H9 (cell line): ENCODE data around the gene HIPK3. TPM values are rescaled to one million over a fixed set of nuclear protein-coding genes. Genes with fewer than 3 reads are reported as not detected.

Source experiments
- DNase-seq: peaks from one replicate; pipeline ENCODE4 v3.0.0-alpha.2; 2017
- H2AFZ ChIP-seq: one replicate; pipeline ENCODE4 v1.6.1; 2013; ENCODE audit warnings: mild to moderate bottlenecking, low read length, control low read depth, moderate library complexity
- H2AK5ac ChIP-seq: 2 replicates; pipeline ENCODE4 v1.6.1; 2013; ENCODE audit warnings: low read length, control low read depth, mixed read lengths; ENCODE audit not compliant: insufficient read length
- H2BK120ac ChIP-seq: one replicate; pipeline ENCODE4 v1.6.1; 2013; ENCODE audit warnings: low read depth, mild to moderate bottlenecking, low read length, control low read depth, inconsistent platforms; ENCODE audit not compliant: poor library complexity, severe bottlenecking
- H2BK12ac ChIP-seq: 2 replicates; pipeline ENCODE4 v1.6.1; 2013; ENCODE audit warnings: low read length, control low read depth, mixed read lengths, low read depth; ENCODE audit not compliant: insufficient read length
- H2BK15ac ChIP-seq: 2 replicates; pipeline ENCODE4 v1.6.1; 2013; ENCODE audit warnings: low read depth, low read length, control low read depth
- H2BK20ac ChIP-seq: one replicate; pipeline ENCODE4 v1.6.1; 2013; ENCODE audit warnings: low read depth, mild to moderate bottlenecking, low read length, control low read depth, inconsistent platforms; ENCODE audit not compliant: poor library complexity, severe bottlenecking
- H2BK5ac ChIP-seq: 2 replicates; pipeline ENCODE4 v1.6.1; 2013; ENCODE audit warnings: low read length, control low read depth, mixed read lengths; ENCODE audit not compliant: insufficient read length
- H3K14ac ChIP-seq: 2 replicates; pipeline ENCODE4 v1.6.1; 2013; ENCODE audit warnings: low read length, control low read depth; ENCODE audit not compliant: insufficient read depth
- H3K18ac ChIP-seq: 2 replicates; pipeline ENCODE4 v1.6.1; 2013; ENCODE audit warnings: low read depth, mild to moderate bottlenecking, mixed read lengths, low read length, control low read depth; ENCODE audit not compliant: insufficient read length
- H3K23ac ChIP-seq: 2 replicates; pipeline ENCODE4 v1.6.1; 2013; ENCODE audit warnings: low read length, control low read depth, mixed read lengths, low read depth; ENCODE audit not compliant: insufficient read length
- H3K23me2 ChIP-seq: 2 replicates; pipeline ENCODE4 v1.6.1; 2013; ENCODE audit warnings: low read depth, mild to moderate bottlenecking, mixed read lengths, low read length, control low read depth; ENCODE audit not compliant: insufficient read length, poor library complexity, severe bottlenecking
- H3K27ac ChIP-seq: 2 replicates; pipeline ENCODE4 v1.5.1; 2013; ENCODE audit warnings: low read length, control low read depth, mixed read lengths, low read depth; ENCODE audit not compliant: insufficient read length
- H3K27me3 ChIP-seq: 2 replicates; pipeline ENCODE4 v1.6.1; 2013; ENCODE audit warnings: low read length, control low read depth, inconsistent platforms; ENCODE audit not compliant: insufficient read depth
- H3K4ac ChIP-seq: 2 replicates; pipeline ENCODE4 v1.6.1; 2013; ENCODE audit warnings: low read depth, mild to moderate bottlenecking, control low read depth, inconsistent platforms, low read length, moderate library complexity
- H3K4me1 ChIP-seq: 2 replicates; pipeline ENCODE4 v1.6.1; 2013; ENCODE audit warnings: low read length, control low read depth, inconsistent platforms; ENCODE audit not compliant: insufficient read depth
- H3K4me2 ChIP-seq: 2 replicates; pipeline ENCODE4 v1.6.1; 2013; ENCODE audit warnings: low read length, control low read depth, mixed read lengths; ENCODE audit not compliant: insufficient read length, insufficient read depth
- H3K56ac ChIP-seq: 2 replicates; pipeline ENCODE4 v1.6.1; 2013; ENCODE audit warnings: low read depth, mild to moderate bottlenecking, mixed read lengths, low read length, control low read depth; ENCODE audit not compliant: insufficient read length
- H3K79me1 ChIP-seq: 2 replicates; pipeline ENCODE4 v1.6.1; 2013; ENCODE audit warnings: low read depth, mild to moderate bottlenecking, moderate library complexity, low read length, control low read depth, inconsistent platforms; ENCODE audit not compliant: insufficient read depth, poor library complexity, severe bottlenecking
- H3K79me2 ChIP-seq: 2 replicates; pipeline ENCODE4 v1.6.1; 2013; ENCODE audit warnings: low read length, control low read depth, inconsistent platforms; ENCODE audit not compliant: insufficient read depth
- H3K9ac ChIP-seq: 2 replicates; pipeline ENCODE4 v1.6.1; 2013; ENCODE audit warnings: low read length, control low read depth, mixed read lengths; ENCODE audit not compliant: insufficient read length; ENCODE audit errors: extremely low read depth
- H3K9me3 ChIP-seq: one replicate; pipeline ENCODE4 v1.6.1; 2013; ENCODE audit warnings: low read depth, low read length, inconsistent platforms; ENCODE audit not compliant: control insufficient read depth
- H3T11ph ChIP-seq: one replicate; pipeline ENCODE4 v1.6.1; 2013; ENCODE audit warnings: mild to moderate bottlenecking, low read length, control low read depth, inconsistent platforms
- H4K20me1 ChIP-seq: one replicate; pipeline ENCODE4 v1.6.1; 2013; ENCODE audit not compliant: control insufficient read depth, insufficient read length, insufficient read depth
- H4K5ac ChIP-seq: 2 replicates; pipeline ENCODE4 v1.6.1; 2013; ENCODE audit warnings: low read depth, mild to moderate bottlenecking, mixed read lengths, low read length, control low read depth; ENCODE audit not compliant: insufficient read length
- H4K8ac ChIP-seq: replicated peaks from 2 replicates; pipeline ENCODE4 v1.6.1; 2013; ENCODE audit warnings: low read length, control low read depth, mixed read lengths, low read depth; ENCODE audit not compliant: insufficient read length
- H4K91ac ChIP-seq: 2 replicates; pipeline ENCODE4 v1.6.1; 2013; ENCODE audit warnings: low read depth, mild to moderate bottlenecking, moderate library complexity, mixed read lengths, low read length, control low read depth; ENCODE audit not compliant: insufficient read length
- H3K27ac Mint-ChIP-seq, 3 experiments: 2 replicates in 2 of 3; 3 replicates in 1 of 3; pipeline ENCODE4 v1.8.0; 2020 to 2021; ENCODE audit warnings: mixed read lengths in 3 of 3, mild to moderate bottlenecking in 1 of 3, moderate library complexity in 1 of 3
- H3K27me3 Mint-ChIP-seq: 2 replicates; pipeline ENCODE4 v1.8.0; 2021; ENCODE audit warnings: low read depth, mild to moderate bottlenecking, moderate library complexity, mixed read lengths
- H3K36me3 Mint-ChIP-seq, 3 experiments: 2 replicates in 2 of 3; 3 replicates in 1 of 3; pipeline ENCODE4 v1.8.0; 2020 to 2021; ENCODE audit warnings: low read depth in 3 of 3, mixed read lengths in 3 of 3; ENCODE audit not compliant: insufficient read depth in 1 of 3
- H3K4me1 Mint-ChIP-seq, 2 experiments: 2 replicates each; pipeline ENCODE4 v1.8.0; 2020; ENCODE audit warnings: mixed read lengths in 2 of 2
- H3K4me3 Mint-ChIP-seq, 2 experiments: 2 replicates in 1 of 2; 3 replicates in 1 of 2; pipeline ENCODE4 v1.8.0; 2020 to 2021; ENCODE audit warnings: mild to moderate bottlenecking in 2 of 2, mixed read lengths in 2 of 2, moderate library complexity in 1 of 2
- H3K9me3 Mint-ChIP-seq, 2 experiments: 2 replicates in 1 of 2; 3 replicates in 1 of 2; pipeline ENCODE4 v1.8.0; 2020; ENCODE audit warnings: mild to moderate bottlenecking in 2 of 2, mixed read lengths in 2 of 2, moderate library complexity in 1 of 2
- CTCF ChIP-seq: fragments of 200-600 bp; sonication (generic); conservative IDR thresholded peaks from 3 replicates; pipeline ENCODE4 v1.8.0; 2021; ENCODE audit warnings: antibody characterized with exemption, mild to moderate bottlenecking
- WGBS: extraction: QIAGEN DNeasy Blood & Tissue Kit; methylation state at CpG from one replicate; pipeline ENCODE4 v1.1.7; 2013; ENCODE audit warnings: missing lambda C conversion rate, low lambda C conversion rate, mixed read lengths; ENCODE audit not compliant: insufficient read length; ENCODE audit errors: extremely low coverage; 5-methylcytosine and 5-hydroxymethylcytosine counted together
- total RNA-seq: library from RNA; stranded (reverse); gene quantifications from 2 replicates; pipeline ENCODE4 v1.2.1, GENCODE V29; 2021

HIPK3 gene
- total RNA-seq, 1 experiment from 2014 or later, result 23.4 TPM

GRCh38 chr11:33258631-33259205, 1.5 kb downstream of the HIPK3 start:
- Histone ChIP-seq H3K14ac (0 out of 2 replicates have a peak overlapping the region, but pooled peaks have one; percentile 97), H3K18ac (peak overlapping the region; percentile 92), H2BK20ac (no peak overlapping the region), H3K23ac (no peak overlapping the region), H2AFZ (no peak overlapping the region), H4K5ac (no peak overlapping the region), H3K27ac (no peak overlapping the region), H3K27me3 (no peaks in the 10 kb centered on the region), H3K9ac (peak overlapping the region; percentile 54), H4K91ac (no peak overlapping the region), H3K79me2 (peaks cover 15% of the 10 kb centered on the region; the same call in 1 of the 2 replicates), H4K20me1 (no peaks in the 10 kb centered on the region), H3K9me3 (no peaks in the 10 kb centered on the region), H3K4ac (no peak overlapping the region), H4K8ac (no peak overlapping the region), H3K23me2 (peaks cover 8% of the 10 kb centered on the region), H2BK15ac (no peak overlapping the region), H3K79me1 (no peaks in the 10 kb centered on the region), H2AK5ac (no peak overlapping the region), H3K4me2 (peak overlapping the region; percentile 88), H3K4me1 (no peaks in the 10 kb centered on the region), H3T11ph (no peak overlapping the region), H2BK5ac (no peak overlapping the region), H3K56ac (no peak overlapping the region), H2BK120ac (no peak overlapping the region), H2BK12ac (no peak overlapping the region)
- no peak for DNase-seq
- peak overlapping the region; percentile 98 to 99 (median 99) for H3K27ac Mint-ChIP-seq
- H3K9me3 Mint-ChIP-seq, result peaks cover 0 to 2% of the 10 kb centered on the region in 2 experiments; a peak in 2 of 5 replicates
- peak overlapping the region; percentile 86 to 93 for H3K4me3 Mint-ChIP-seq
- peaks cover 0 to 4% (median 2%) of the 10 kb centered on the region in 3 experiments; a peak in 2 of 7 replicates for H3K36me3 Mint-ChIP-seq
- no peak for TF ChIP-seq CTCF
- no peaks in the 10 kb centered on the region for H3K27me3 Mint-ChIP-seq
- WGBS, result no CpG with 5 or more reads among the region's 14 CpGs
- H3K4me1 Mint-ChIP-seq, result peaks cover 29 to 35% of the 10 kb centered on the region in 2 experiments
